MCF 10A (cell line): Measurements from ENCODE around the gene ADAMTS13. TPM values are rescaled to one million over a fixed set of nuclear protein-coding genes. Genes with fewer than 3 reads are reported as not detected.

Experiments used
- BruUV-seq: library from RNA; stranded (reverse); fragments of 400-500 nt; replicated peaks from 2 replicates; lab custom pipeline; 2021; lab: Mats Ljungman, UMichigan
- CTCF ChIA-PET: fragments of 300-600 bp; sonication (Branson Sonifier 250); formaldehyde crosslinking; extraction: SDS; loops from one replicate; lab custom pipeline; 2021; ENCODE audit warnings: antibody characterized with exemption, inconsistent platforms; lab: Yijun Ruan, JAX
- POLR2A ChIA-PET: fragments of 300-600, 350-650 bp; sonication (Branson Sonifier 250); formaldehyde crosslinking; extraction: SDS; loops from one replicate; lab custom pipeline; 2020; ENCODE audit warnings: antibody characterized with exemption, inconsistent platforms; lab: Yijun Ruan, JAX
- DNase-seq: peaks from one replicate; pipeline ENCODE4 v3.0.0-alpha.2; 2018; ENCODE audit not compliant: unreplicated experiment
- H3K27ac Mint-ChIP-seq: one replicate; pipeline ENCODE4 v1.8.0; 2022; ENCODE audit warnings: mild to moderate bottlenecking, low read depth, mixed read lengths; ENCODE audit not compliant: unreplicated experiment
- H3K27me3 Mint-ChIP-seq: one replicate; pipeline ENCODE4 v1.8.0; 2022; ENCODE audit warnings: mixed read lengths; ENCODE audit not compliant: insufficient read depth, unreplicated experiment
- H3K36me3 Mint-ChIP-seq: one replicate; pipeline ENCODE4 v1.8.0; 2022; ENCODE audit warnings: mild to moderate bottlenecking, moderate library complexity, mixed read lengths; ENCODE audit not compliant: insufficient read depth, unreplicated experiment
- H3K4me1 Mint-ChIP-seq: one replicate; pipeline ENCODE4 v1.8.0; 2022; ENCODE audit warnings: mixed read lengths; ENCODE audit not compliant: insufficient read depth, unreplicated experiment
- H3K4me3 Mint-ChIP-seq: one replicate; pipeline ENCODE4 v1.8.0; 2022; ENCODE audit warnings: mild to moderate bottlenecking, moderate library complexity, mixed read lengths; ENCODE audit not compliant: unreplicated experiment
- H3K9me3 Mint-ChIP-seq: one replicate; pipeline ENCODE4 v1.8.0; 2022; ENCODE audit warnings: mixed read lengths; ENCODE audit not compliant: unreplicated experiment
- intact Hi-C: fragments of 100-400 bp; cut with micrococcal nuclease; formaldehyde crosslinking; loops from 2 replicates; pipeline ENCODE4 v1.14.1; 2022
- total RNA-seq: library from RNA; stranded (reverse); gene quantifications from 2 replicates; pipeline ENCODE4 v1.2.3, GENCODE V29; 2022
- TF ChIP-seq, protein P1 (sequence below): fragments of 200-600 bp; IDR thresholded peaks from one replicate; pipeline ENCODE4 v1.8.0; 2022; ENCODE audit warnings: antibody characterized with exemption, mild to moderate bottlenecking; ENCODE audit not compliant: unreplicated experiment

ADAMTS13 gene
- total RNA-seq, 1 experiment from 2014 or later: 4.1 TPM

DNA sequence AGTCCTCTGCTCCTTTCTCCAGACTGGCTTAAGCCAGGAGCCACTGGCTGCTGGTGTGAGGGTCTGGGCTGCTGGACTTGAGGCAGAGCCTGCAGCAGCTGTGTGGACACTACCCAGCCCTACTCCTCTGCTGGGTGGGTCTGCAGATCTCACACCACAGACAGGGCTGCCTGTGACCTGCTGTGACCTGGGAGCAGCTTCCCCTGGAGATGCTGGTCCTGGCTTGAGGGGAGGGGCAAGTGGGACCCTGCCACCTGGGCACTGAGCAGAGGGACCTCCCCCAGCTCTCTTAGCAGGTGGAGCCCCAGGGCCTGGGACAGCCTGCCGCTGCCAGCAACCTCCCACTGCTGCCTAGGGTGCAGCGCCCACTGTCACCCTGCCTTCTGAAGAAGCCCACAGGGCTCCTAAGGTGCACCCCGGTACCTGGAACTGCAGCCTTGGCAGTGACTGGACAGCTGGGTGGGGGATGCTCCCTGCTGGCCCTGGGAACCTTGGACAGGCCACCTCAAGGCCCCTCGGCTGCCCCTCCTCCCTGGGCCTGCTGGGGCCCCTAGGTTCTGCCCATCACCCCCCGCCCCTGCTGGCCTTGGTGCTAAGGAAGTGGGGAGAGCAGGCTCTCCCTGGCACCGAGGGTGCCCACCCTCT is 46.7 kb downstream of the ADAMTS13 start:
- CTCF ChIA-PET: interaction anchor here (0.6 to 1.0 kb wide), 2 partner anchors 16 to 262 kb away, joined by 3 read pairs; no protein-coding TSS in a partner anchor
- Mint-ChIP-seq H3K4me1 (no peaks in the 10 kb centered on the region), H3K27ac (no peak overlapping the region), H3K36me3 (no peaks in the 10 kb centered on the region), H3K27me3 (no peaks in the 10 kb centered on the region), H3K9me3 (no peaks in the 10 kb centered on the region), H3K4me3 (no peak overlapping the region)
- DNase-seq: no peak
- POLR2A ChIA-PET: no interaction called here
- intact Hi-C loops: no loop called here
- TF ChIP-seq, protein P1, sequence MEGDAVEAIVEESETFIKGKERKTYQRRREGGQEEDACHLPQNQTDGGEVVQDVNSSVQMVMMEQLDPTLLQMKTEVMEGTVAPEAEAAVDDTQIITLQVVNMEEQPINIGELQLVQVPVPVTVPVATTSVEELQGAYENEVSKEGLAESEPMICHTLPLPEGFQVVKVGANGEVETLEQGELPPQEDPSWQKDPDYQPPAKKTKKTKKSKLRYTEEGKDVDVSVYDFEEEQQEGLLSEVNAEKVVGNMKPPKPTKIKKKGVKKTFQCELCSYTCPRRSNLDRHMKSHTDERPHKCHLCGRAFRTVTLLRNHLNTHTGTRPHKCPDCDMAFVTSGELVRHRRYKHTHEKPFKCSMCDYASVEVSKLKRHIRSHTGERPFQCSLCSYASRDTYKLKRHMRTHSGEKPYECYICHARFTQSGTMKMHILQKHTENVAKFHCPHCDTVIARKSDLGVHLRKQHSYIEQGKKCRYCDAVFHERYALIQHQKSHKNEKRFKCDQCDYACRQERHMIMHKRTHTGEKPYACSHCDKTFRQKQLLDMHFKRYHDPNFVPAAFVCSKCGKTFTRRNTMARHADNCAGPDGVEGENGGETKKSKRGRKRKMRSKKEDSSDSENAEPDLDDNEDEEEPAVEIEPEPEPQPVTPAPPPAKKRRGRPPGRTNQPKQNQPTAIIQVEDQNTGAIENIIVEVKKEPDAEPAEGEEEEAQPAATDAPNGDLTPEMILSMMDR: no peak
- BruUV-seq: no TSS peak

DNA sequence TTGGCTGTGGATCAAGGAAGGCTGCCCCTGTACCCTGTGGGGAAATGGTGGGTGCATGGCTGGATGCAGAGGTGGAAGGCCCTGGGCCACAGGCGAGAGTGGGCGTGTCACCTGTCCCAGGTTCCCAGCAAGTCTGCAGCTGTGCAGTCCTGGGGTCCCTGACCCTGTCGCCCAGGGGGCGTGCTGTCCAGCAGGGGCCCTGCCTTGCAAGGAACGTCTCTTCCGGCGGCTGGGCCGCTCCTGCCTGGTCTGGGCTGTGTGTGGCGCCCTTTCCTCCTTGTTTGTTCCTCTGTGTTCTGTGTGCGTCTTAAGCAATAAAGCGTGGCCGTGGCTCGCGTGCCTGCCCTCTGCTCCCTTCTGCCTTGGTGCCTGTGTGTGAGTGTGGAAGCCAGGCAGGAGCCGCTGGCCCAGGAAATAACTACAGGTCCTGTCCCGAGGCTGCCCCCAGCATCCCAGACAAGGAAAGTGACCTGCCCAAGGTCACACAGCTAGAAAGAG is 48.3 kb downstream of the ADAMTS13 start:
- CTCF ChIA-PET: interaction anchor here (0.6 to 1.3 kb wide), 2 partner anchors 14 to 16 kb away, joined by 5 read pairs; no protein-coding TSS in a partner anchor
- Mint-ChIP-seq H3K9me3 (no peaks in the 10 kb centered on the region), H3K36me3 (no peaks in the 10 kb centered on the region), H3K4me3 (no peak overlapping the region), H3K4me1 (no peaks in the 10 kb centered on the region), H3K27ac (no peak overlapping the region), H3K27me3 (no peaks in the 10 kb centered on the region)
- BruUV-seq: no TSS peak
- TF ChIP-seq, protein P1: no peak
- DNase-seq: no peak
- intact Hi-C loops: no loop called here
- POLR2A ChIA-PET: no interaction called here

GRCh38 chr9:133470988-133471387 is 48.8 kb downstream of the ADAMTS13 start:
- intact Hi-C loops: no loop called here
- DNase-seq: no peak
- no TSS peak for BruUV-seq
- Mint-ChIP-seq H3K9me3 (no peaks in the 10 kb centered on the region), H3K27ac (no peak overlapping the region), H3K4me3 (no peak overlapping the region), H3K4me1 (no peaks in the 10 kb centered on the region), H3K27me3 (no peaks in the 10 kb centered on the region), H3K36me3 (peaks cover 2% of the 10 kb centered on the region)
- ChIA-PET POLR2A (no interaction called here), CTCF (interaction anchor here (0.6 to 1.3 kb wide), 2 partner anchors 13 to 16 kb away, joined by 5 read pairs; no protein-coding TSS in a partner anchor)
- TF ChIP-seq, protein P1: no peak

GRCh38 chr9:133471551-133472276 is 49.5 kb downstream of the ADAMTS13 start:
- no peak for DNase-seq
- peaks cover 6% of the 10 kb centered on the region for H3K36me3 Mint-ChIP-seq
- intact Hi-C loops: no loop called here
- no peak overlapping the region for H3K27ac Mint-ChIP-seq
- H3K27me3 Mint-ChIP-seq: no peaks in the 10 kb centered on the region
- TF ChIP-seq, protein P1: no peak
- no peak overlapping the region for H3K4me3 Mint-ChIP-seq
- H3K4me1 Mint-ChIP-seq: no peaks in the 10 kb centered on the region
- BruUV-seq: no TSS peak
- ChIA-PET CTCF (interaction anchor here (0.5 to 1.3 kb wide), 3 partner anchors 15 to 22 kb away, joined by 3 to 5 read pairs (median 4); no protein-coding TSS in a partner anchor), POLR2A (no interaction called here)
- no peaks in the 10 kb centered on the region for H3K9me3 Mint-ChIP-seq
